GM10248 (cell line): ENCODE results near the gene PIP4K2A.

Experiments used
- CTCF ChIA-PET: fragments of 300-600 bp; sonication (Branson Sonifier 250); formaldehyde crosslinking; extraction: SDS; loops from one replicate; lab custom pipeline; 2021; ENCODE audit warnings: antibody characterized with exemption; lab: Yijun Ruan, JAX
- POLR2A ChIA-PET: fragments of 350-650 bp; sonication (Branson Sonifier 250); formaldehyde crosslinking; extraction: SDS; loops from one replicate; lab custom pipeline; 2020; ENCODE audit warnings: antibody characterized with exemption; lab: Yijun Ruan, JAX
- DNase-seq: peaks from one replicate; pipeline ENCODE4 v3.0.0; 2012; ENCODE audit errors: extremely low spot score
- CTCF ChIP-seq: IDR thresholded peaks from 2 replicates; pipeline ENCODE4 v1.5.1; 2012; ENCODE audit warnings: mild to moderate bottlenecking, low read depth; ENCODE audit errors: extremely low read depth, missing control alignments, control extremely low read depth

The PIP4K2A gene

DNA sequence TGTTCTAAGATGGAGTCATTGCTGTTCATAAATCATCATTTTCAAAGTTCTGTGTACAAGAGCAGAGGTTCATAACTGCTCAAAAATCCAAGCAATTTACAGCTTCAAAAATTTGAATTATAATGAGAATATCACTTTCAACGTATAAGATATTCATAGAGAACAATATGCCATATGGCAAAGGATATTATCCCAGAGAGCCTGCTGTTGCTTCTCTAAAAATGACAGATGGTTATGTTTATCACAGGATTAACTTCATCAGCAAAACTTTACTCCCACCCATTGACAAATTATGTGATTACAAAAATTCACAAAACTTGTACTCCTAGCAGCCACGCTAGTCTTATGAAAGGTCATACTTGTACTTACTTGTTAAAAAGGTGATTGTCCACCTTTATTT lies 105.1 kb downstream of the PIP4K2A start:
- no peak for TF ChIP-seq CTCF
- CTCF ChIA-PET, result interaction anchor here (1.2 to 3.0 kb wide), 4 partner anchors 14 to 133 kb away, joined by 3 to 11 read pairs (median 4); no protein-coding TSS in a partner anchor
- POLR2A ChIA-PET, result no interaction called here
- DNase-seq, result no peak

DNA sequence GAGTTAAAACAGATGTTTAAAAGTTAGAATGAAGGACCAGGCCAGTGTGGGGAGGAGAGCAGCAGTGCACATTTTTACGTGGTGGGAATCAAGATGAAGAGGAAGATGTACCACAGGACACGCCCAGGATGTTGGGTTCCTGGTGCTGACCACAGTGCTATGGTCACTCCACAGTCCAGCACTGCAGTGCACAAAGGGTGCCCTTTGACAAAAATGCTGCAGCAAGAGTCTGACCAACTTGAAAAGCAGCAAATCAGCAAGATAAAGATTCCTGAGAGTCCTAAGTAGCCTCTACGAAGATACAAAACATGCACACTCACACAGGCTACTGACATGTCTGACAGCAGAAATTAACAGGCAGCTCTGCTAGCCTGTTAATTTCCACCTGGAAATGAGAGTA lies 107.1 kb downstream of the PIP4K2A start:
- ChIA-PET CTCF (interaction anchor here (1.4 kb wide), 1 partner anchor 18 kb away, joined by 4 read pairs; no protein-coding TSS in a partner anchor), POLR2A (no interaction called here)
- TF ChIP-seq CTCF, result no peak
- no peak for DNase-seq

DNA sequence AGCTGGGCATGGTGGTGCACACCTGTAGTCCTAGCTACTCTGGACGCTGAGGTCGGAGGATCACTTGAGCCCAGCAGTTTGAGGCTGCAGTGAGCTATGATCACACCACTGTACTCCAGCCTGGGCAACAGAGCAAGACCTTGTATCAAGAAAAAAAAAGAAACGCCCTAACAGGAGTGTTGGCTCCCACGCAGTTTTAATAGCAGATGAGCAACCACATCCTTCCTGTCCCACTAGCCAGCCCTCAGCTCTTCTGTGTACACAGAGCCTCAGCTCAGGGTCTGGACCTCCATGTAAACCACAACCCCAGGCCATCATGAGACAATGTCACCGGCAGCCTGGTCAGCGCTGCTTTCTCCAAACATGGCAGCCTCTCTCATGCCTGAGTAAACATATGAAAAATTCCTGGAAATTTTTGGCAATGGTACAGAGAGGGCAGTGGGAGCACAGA lies 108.2 kb downstream of the PIP4K2A start:
- CTCF ChIA-PET, result interaction anchor here (0.6 to 1.6 kb wide), 5 partner anchors 19 to 168 kb away, joined by 3 to 6 read pairs (median 3); no protein-coding TSS in a partner anchor
- DNase-seq, result peak; percentile 77
- no peak for TF ChIP-seq CTCF
- POLR2A ChIA-PET, result interaction anchor here (0.6 to 0.9 kb wide), 2 partner anchors 45 to 78 kb away, joined by 3 to 4 read pairs; no protein-coding TSS in a partner anchor

DNA sequence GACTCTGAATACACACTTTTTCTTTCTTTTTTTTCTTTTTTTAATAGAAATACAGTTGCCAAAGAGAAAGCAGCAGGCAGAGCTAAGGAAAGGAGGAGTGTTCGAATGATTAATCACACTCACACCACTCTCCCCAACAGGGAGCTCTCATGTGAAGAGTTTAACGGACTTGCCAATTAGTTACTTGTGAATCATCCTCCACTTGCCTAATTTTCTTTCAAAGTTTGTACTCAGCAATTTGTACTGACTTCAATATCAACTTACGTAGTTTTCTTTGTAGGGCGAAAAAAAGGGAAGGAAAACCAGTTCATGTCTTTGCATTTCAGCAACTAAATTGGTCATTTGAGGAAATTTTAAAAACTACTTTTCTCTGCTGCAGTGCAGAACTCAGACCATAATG lies 109.2 kb downstream of the PIP4K2A start:
- ChIA-PET POLR2A (no interaction called here), CTCF (interaction anchor here (0.8 to 1.6 kb wide), 3 partner anchors 32 to 44 kb away, joined by 3 to 5 read pairs (median 3); no protein-coding TSS in a partner anchor)
- peak; percentile 41 for DNase-seq
- TF ChIP-seq CTCF, result no peak

DNA sequence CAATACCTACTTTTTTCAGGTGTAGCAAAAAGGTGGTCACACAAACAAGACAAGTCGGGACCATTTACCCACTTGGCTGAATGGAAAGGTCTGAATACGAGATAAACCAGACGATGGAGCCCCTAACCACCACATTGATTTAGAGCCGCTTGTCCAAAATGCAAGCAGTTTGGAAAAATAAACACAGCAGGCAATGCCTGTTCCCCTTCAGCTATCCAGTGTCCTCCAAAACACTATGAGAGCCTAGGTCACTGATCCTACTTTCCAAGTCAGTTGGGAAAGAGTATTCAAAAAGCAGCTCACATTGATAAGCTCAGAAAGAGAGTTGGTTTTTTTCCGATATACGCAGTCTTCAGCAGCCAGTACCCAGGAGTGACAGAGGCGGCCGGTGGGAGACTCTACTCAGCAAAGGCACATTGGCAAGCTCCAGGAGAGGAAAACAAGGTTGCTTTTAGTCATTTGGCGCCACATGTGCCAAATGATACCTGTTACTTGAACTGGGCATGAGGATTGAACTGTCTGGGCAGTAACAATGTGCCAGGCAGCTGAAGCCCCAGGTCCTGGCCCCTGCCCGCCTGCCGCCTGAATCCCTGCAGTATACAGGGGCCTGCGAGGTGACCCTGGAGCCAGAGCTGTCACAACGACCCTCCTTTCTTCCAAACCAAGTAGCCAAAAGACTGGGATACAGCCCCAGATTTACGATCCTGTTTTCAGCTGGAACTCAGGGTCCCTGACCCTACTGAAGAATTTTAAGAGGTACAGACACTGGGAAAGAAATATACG lies 109.8 kb downstream of the PIP4K2A start:
- TF ChIP-seq CTCF, result no peak
- DNase-seq, result no peak
- ChIA-PET CTCF (interaction anchor here (0.8 kb wide), 1 partner anchor 41 kb away, joined by 3 read pairs; no protein-coding TSS in a partner anchor), POLR2A (no interaction called here)

DNA sequence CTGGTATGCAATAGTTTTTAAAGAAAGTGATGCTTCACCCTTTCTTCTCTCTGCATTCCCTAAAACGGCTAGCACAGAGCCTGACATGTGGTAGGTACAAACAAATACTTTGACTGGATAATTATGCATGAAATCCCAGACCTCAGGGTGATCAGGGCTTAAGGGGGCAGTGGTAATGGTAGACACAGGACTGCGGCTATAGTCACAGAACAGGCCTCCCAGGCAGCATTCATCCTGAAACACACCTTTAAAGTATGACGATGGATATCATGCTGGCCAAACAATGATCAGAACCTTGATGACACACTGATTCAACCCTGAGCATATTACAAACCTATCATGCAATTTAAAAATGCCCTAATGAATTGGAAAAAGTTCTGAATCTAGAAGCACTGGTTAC lies 110.8 kb downstream of the PIP4K2A start:
- no peak for DNase-seq
- no peak for TF ChIP-seq CTCF
- ChIA-PET POLR2A (no interaction called here), CTCF (interaction anchor here (1.0 kb wide), 1 partner anchor 14 kb away, joined by 3 read pairs; no protein-coding TSS in a partner anchor)
